ENCODE results near the gene RAB3A. TPM values are rescaled to one million over a fixed set of nuclear protein-coding genes. Genes with fewer than 3 reads are reported as not detected.

RAB3A gene
- total RNA-seq = 0.22 and 0.40 TPM in 2 replicates

- DNase-seq (ENCODE audit: low read depth in 2 of 2) = peak; percentile 100
These were observed at the start of gene RAB3A for GRCh38 chr19:18203863-18204393. Gene RAB3A (minus strand): TSS chr19:18204042. CDS start chr19:18202740, 1,302 bp downstream.

- DNase-seq (ENCODE audit: low read depth in 2 of 2) = no peak
These were observed 49.3 kb upstream of the RAB3A start for GRCh38 chr19:18253130-18253529.

GRCh38 chr19:18252370-18252717 is 48.5 kb upstream of the RAB3A start:
- no peak for DNase-seq (ENCODE audit: low read depth in 2 of 2)

DNA sequence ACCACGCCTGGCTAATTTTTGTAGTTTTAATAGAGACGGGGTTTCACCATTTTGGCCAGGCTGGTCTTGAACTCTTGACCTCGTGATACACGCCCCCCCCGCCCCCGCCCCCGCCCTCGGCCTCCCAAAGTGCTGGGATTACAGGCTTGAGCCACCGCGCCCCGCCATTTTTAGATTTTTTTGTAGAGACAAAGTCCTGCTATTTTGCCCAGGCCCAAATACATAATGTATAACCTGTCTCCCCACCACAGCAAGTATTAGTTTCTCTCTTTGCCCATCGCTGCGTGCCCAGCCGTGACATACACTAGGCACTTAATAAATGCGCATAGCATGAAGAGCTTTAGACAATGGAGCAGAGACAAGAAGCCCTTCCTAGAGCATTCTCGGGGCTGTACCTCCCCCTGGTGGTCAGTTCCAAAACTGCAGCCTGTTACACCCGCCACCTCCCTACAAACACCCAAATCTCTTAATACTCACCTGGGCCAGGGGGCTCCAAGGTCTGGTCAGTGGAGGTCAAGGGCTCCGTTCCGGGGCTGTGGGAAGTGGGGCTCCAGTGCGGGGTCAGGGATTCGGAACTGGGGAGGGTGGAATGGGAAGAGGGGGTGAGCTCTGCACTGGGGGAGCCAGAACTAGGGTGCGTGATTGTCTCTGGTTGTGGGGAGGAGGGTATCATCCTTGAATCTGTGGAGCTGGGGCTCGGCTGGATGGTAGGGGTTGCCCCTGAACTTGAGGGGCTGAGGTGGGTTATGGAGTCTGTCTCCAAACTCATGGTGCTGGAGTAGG is 47.9 kb upstream of the RAB3A start:
- peak; percentile 66 to 78 for DNase-seq (ENCODE audit: low read depth in 2 of 2)

GRCh38 chr19:18249834-18250233 is 46.0 kb upstream of the RAB3A start:
- no peak for DNase-seq (ENCODE audit: low read depth in 2 of 2)

DNA sequence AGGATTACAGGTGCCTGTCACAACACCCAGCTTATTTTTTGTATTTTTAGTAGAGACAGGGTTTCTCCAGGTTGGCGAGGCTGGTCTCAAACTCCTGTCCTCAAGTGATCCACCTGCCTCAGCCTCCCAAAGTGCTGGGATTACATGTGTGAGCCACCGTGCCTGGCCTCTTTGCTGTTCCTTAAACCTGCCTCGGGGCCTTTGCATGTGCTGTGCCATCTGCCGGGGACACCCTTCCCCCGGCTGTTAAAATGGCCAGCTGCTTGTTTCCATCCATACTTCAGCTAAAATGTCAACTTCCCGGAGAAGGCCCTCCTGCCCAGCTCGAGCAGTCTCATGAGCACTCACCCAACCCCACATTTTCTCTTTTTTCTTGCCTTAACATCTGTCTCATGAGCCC is 41.5 kb upstream of the RAB3A start:
- DNase-seq (ENCODE audit: low read depth in 2 of 2) = no peak

GRCh38 chr19:18239303-18239702 is 35.5 kb upstream of the RAB3A start:
- peak; percentile 25 to 33 for DNase-seq (ENCODE audit: low read depth in 2 of 2)

DNA sequence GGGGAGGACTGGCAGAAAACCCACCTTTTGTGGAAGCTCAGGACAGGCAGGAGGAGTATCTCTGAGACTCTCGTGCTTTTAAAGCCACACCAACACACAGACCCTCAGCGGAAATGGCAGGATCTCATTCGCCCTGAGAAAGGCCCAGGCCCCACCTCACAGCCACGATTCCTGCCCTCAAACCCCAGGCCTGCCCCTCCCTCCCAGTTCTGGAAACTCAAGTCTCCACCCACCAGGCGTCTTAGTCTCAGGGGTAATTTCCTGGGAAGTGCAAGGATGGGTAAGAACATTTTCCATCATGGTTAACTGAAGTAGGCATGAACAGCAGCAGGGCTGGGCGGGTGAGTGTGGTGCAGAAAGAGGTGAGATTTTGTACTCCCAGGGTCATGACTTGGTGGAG is 30.4 kb upstream of the RAB3A start:
- no peak for DNase-seq (ENCODE audit: low read depth in 2 of 2)

GRCh38 chr19:18233224-18233825 is 29.5 kb upstream of the RAB3A start:
- peak; percentile 49 for DNase-seq (ENCODE audit: low read depth in 2 of 2)

GRCh38 chr19:18232540-18233223 is 28.8 kb upstream of the RAB3A start:
- DNase-seq (ENCODE audit: low read depth in 2 of 2) = peak in 1 of 2 donors; percentile 26

DNA sequence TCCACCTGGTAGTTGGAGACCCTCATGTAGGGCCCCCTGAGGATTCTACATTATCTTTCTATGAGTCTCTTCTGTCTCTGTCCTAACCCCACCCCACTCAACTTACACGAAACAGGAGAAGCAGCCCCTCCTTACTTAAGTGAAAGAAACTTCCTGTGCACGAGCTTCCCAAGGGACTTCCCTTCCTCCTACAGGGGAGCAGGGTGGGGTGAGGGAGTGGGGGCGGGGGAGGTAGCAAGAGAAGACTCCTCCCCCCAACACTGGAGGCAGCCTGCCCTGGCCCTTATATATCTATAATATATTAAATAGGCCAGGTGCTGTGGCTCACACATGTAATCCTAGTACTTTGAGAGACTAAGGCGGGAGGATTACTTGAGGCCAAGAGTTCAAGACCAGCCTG is 27.9 kb upstream of the RAB3A start:
- no peak for DNase-seq (ENCODE audit: low read depth in 2 of 2)

DNA sequence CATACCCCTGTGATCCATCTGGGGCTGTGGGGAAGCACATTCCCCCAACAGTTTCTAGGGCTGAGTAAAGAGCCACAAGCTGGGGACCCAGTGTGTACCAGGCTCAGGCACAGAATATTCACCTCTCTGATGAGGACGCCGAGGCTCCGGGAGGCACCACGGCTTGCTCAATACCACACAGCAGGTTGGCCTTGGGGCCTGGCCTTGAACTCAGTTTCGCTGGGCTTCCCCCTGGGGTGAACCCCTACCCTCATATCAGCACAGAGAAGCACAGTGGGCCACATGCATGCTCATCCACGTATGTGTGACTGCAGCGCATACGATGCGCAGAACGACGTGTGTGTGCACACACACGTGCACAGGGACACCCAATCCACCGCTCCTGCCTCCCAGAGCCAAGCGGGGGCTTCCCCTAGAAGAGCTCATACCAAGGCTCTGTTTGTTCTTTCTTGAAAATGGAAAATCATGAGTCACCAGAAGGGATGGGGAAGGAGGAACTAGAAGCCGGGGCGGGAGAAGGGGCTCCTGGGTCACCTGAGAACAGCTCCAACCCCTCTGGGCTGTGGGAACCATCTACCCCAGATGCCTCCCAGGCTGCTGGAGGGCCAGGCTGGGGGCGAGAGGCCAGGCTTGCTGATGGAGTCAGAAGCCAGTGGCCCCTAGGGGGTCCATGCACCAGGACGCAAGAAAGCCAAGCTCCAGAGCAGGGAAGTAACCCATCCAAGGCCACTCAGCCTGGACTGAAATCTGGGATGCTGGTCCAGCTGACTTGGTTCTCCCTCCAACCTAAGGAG is 27.3 kb upstream of the RAB3A start:
- no peak for DNase-seq (ENCODE audit: low read depth in 2 of 2)

DNA sequence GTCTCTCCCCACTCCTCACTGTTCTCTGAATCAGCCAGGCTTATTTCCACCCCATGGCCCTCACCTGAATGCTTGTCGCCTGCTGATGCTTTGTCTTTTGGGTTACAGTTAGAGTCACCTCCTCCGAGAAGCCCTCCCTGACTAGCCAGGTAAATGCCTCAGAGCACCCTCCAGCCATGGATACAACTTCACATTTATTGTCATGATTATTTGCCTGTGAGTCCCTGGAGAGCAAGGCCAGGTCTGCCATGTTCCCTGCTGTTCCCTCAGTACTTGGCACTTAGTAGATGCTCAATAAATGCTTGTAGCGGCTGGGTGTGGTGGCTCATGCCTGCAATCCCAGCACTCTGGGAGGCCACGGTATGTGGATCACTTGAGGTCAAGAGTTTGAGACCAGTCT is 26.1 kb upstream of the RAB3A start:
- no peak for DNase-seq (ENCODE audit: low read depth in 2 of 2)

DNA sequence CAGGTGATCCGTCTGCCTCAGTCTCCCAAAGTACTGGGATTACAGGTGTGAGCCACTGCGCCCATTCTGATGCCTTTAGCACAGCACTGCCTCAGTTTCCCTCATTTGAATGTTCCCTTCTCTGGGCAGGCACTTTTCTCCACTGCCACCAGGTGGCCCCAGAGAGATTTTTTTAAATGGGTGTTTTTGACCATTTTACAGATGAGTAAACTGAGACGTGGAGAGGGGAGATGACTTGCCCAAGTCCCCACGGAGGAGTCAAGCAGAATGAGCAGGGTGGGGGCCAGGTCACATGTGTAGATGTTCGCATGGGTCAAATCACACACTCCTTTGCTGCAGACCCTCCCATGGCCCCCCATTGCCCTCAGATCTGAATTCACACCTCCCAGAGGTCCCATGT is 25.6 kb upstream of the RAB3A start:
- no peak for DNase-seq (ENCODE audit: low read depth in 2 of 2)

- DNase-seq (ENCODE audit: low read depth in 2 of 2) = no peak
These were observed 24.0 kb upstream of the RAB3A start for GRCh38 chr19:18227781-18228271.

- DNase-seq (ENCODE audit: low read depth in 2 of 2) = no peak
These were observed 23.3 kb upstream of the RAB3A start for GRCh38 chr19:18226956-18227780.

DNA sequence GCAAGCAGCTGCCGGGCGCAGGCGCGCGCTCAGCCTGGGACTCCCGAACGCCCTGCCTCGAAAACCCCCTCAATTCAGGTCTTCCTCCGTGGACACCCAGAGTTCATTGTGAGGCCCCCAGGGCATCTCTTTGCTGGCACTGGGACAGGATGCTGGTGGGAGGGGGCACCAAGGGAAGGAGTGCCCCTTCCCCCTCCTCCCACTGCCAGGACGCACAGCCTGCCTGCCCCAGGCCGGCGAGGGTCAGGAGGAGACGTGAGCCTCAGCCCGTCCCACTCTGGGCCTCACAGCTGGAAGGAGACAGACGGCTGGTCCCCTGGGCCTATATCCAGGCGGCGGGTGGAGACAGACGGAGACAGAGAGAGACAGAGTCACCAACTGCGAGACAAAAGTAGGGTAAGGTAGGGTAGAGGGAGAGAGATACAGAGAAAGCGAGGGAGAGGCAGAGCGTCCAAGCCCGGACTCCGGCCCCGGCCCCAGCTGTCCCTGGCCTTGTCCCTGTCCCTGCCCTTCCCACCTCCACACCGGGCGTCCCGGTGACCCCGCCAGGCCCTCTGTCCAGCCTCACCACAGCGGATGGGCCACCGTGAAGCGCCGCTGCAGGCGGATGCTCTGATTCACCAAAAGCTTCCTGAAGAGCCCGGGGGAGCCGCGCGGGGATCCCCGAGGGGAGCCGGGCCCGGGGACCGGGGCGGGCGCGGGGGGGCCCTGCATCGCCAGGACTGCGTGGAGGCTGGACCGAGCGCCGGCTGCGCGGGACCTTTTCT is 22.0 kb upstream of the RAB3A start, which contains the start of gene PDE4C:
Gene PDE4C (minus strand): TSS at position 737 of the 767 bp plus-strand sequence. CDS start 23 bp downstream, at position 714.
- peak; percentile 62 to 67 for DNase-seq (ENCODE audit: low read depth in 2 of 2)

DNA sequence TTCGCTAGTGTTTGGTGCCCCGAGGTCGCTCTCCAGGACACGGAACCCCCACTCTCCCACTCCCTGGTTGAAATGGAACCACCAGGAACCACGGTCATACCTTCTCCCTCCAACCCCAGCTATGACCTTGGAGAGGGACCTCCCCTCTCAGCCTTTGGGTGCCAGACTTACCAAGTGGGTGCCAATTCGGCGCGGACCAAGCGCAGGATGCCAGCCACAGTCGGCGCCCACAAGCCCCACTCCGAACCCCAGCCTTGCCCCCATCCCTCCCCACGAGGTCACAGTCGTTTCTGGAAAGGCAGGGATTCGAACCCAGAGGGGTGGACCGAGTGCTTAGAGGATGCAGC is 21.5 kb upstream of the RAB3A start:
- no peak for DNase-seq (ENCODE audit: low read depth in 2 of 2)

DNA sequence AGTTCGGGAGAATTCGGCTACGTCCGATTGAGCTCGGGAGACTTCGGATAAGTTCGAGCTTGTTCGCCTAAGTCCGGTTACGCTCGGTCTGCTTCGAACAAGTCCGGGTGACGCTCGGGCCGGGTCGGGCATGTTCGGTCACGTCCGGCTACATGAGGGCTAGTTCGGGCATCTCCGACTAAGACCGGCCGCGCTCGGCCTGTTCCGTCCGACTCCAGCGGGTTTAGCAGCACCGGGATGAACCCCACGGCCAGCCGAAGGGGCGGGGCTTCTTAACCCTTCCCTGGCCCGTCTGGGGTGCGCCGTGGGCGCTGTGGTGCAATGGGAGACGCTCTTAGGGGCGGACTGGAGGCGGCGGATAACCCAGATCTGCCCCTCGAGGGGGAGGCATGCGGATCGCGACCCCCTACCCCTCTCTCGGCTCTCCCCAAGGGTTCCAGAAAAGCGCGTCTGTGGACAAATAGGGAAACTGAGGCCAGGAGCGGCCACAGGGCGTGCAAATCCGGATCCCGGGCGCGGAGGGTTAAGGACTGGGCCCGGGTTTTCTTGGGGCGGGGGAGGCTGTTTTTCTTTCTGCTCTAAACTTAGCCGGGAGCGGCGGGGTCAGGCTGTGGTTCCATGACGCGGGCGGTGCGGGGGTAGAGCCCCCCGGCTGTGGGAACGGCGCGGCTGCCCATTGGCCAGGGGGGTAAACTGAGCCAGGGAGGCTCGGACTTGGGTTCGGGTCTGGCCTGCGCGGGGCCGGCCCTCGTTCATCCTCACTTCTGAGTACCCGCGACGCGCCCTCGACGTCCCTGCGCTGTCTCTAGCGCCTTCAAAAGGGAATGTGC is 20.9 kb upstream of the RAB3A start:
- DNase-seq (ENCODE audit: low read depth in 2 of 2) = peak; percentile 99 to 100
